Measurements from ENCODE around the gene SPDYE16.
"Not testable (repeated sequence)": the region's sequence is repeated elsewhere in the genome, so short reads cannot be mapped to it uniquely, and the experiment has no call there.

Gene SPDYE16

DNA sequence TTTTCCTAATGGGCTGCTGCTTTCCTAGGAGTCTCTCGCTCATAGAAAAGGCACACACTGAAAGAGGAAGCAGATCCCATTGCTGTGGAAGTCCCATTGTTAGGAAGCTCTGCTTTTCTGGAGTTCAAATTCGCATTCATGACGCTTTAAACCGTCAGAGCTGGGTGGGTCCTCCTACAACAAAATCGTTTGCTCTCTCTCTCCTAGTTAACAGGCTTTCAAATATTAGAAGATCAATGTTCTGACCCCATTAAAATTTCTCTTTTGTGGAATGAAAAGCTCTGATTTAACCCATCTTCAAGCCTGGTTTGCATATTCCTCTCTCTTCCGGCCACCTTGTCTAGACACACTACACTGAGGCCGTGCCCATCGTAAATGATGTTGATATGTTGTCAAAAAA, at the start of gene SPDYE16:
Gene SPDYE16, minus strand, starts transcription at position 101 of the 400 bp plus-strand sequence. CDS start 1,838 bp downstream, outside the sequence.
- not testable (repeated sequence) for DNase-seq

- not testable (repeated sequence) for DNase-seq
Observed at GRCh38 chr7:76592694-76593093, 49.6 kb upstream of the SPDYE16 start.

GRCh38 chr7:76591602-76592304, 48.7 kb upstream of the SPDYE16 start:
- not testable (repeated sequence) for DNase-seq

GRCh38 chr7:76591033-76591432, 47.9 kb upstream of the SPDYE16 start:
- DNase-seq: not testable (repeated sequence)

DNA sequence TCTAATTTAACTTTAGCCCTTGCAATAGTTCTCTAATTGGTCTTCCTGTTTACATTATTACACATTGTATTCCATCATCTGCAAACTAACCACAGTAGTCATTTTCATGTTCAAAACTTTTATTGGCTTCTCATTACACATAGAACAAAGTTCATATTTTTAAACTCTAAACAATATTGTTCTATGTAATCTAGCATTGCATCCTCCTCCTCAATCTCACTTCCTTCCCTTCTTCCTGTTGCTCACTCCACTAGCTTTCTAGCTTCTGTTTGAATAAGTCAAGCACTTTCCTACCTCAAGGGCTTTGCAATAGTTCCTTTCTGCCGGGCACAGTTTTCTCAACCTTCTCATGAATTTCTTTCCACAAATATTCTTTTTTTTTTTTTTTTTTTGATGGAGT, 45.5 kb upstream of the SPDYE16 start:
- DNase-seq: not testable (repeated sequence)

- not testable (repeated sequence) for DNase-seq
Observed at GRCh38 chr7:76586585-76587315, 43.7 kb upstream of the SPDYE16 start.

DNA sequence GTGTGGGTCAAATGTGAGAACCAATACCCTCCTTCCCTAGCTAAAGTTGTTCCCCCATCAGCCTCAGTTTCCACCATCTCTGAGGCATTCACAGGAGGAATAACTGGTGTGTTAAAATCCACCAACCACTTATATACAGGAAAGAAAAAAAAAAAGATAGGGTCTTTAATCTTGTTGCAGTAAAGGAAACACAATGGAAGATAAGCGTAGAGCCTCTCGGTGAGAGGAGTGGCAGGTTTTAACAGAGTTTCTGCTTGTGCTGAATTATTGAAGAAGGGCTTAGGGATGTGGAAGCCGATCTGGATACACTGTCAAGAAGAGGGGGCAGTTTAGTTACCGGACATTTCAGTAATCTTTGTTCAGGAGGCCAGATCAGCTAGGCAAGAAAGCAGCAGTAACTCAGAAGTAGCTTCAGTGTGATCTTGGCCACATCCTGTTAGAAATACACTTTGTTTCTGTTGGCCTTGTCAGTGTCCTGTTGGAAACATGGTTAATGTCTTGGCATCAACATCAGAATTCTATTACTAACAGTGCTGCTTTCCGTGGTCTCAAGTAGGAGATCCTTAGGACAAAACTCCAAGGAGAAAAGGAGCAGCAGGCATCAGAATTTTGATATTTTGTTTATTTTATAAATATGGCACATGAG, 40.7 kb upstream of the SPDYE16 start:
- DNase-seq: not testable (repeated sequence)

- DNase-seq: peak in 1 of 2 experiments; percentile 51
Observed at GRCh38 chr7:76582848-76583631, 39.9 kb upstream of the SPDYE16 start.

- peak in 1 of 2 experiments; percentile 6 for DNase-seq
Observed at GRCh38 chr7:76575919-76576655, 33.0 kb upstream of the SPDYE16 start.

DNA sequence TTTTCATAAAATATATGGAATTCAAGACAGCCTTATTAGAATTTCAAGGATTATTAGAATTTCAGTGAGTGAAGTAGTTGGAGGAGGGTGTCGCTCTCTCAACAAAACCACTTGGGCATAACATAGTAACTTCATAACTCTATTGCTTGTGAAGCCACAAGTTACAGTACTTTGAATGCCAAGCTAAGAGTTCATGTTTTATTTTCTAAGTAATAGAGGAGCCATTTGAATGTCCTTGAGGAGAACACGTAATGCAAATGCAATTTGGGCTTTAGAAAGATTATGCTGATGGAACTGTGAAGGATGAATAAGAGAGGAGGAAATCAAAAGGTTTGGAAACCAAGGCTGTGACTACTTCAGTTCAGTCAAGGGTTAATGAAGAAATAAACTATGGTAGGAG, 32.3 kb upstream of the SPDYE16 start:
- DNase-seq: not testable (repeated sequence)

GRCh38 chr7:76572296-76572695, 29.2 kb upstream of the SPDYE16 start:
- not testable (repeated sequence) for DNase-seq

DNA sequence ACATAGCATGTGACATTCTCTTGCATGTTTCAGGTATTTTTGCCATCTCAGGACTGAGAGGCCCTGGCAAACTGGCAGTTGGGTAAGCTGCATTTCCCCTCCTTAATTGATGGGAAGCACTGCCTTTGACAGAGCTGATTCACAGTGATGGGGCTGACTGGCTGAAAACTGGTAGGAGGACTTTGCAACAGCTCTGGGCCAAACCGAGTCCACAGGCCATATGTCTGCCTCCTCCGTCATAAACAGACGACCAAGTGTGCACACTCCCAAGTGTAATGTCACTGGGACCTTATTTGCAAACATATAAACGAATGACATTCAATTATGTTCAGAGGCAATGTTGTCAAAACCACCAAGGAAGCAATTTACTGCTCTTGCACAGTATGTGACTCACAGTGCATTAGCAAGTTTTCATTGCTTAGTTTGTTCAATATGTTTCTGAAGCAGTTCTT, 27.3 kb upstream of the SPDYE16 start:
- not testable (repeated sequence) for DNase-seq

DNA sequence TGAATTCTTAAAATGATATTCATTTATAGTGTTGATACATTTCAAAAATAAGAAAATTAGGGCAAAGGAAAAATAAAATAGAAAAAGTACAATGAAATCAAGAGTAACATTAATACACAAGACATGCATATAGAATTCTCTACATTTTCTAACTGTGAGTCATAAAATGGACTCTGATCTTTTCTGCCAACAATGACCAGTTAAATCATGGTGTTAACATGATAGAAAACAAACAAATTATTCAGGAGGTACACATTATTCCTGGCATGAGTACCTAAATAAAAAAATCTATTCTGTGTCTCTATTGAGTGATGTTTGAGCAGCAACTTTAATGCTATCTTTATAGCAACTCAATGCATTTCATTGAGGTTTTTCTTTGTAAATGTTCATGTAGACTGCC, 25.6 kb upstream of the SPDYE16 start:
- DNase-seq: not testable (repeated sequence)

- not testable (repeated sequence) for DNase-seq
Observed at GRCh38 chr7:76567753-76568152, 24.7 kb upstream of the SPDYE16 start.

- DNase-seq: not testable (repeated sequence)
Observed at GRCh38 chr7:76567311-76567710, 24.2 kb upstream of the SPDYE16 start.

DNA sequence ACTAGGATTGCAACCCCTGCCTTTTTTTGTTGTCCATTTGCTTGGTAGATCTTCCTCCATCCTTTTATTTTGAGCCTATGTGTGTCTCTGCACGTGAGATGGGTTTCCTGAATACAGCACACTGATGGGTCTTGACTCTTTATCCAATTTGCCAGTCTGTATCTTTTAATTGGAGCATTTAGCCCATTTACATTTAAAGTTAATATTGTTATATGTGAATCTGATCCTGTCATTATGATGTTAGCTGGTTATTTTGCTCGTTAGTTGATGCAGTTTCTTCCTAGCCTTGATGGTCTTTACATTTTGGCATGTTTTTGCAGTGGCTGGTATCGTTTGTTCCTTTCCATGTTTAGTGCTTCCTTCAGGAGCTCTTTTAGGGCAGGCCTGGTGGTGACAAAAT, 21.9 kb upstream of the SPDYE16 start:
- DNase-seq: not testable (repeated sequence)

DNA sequence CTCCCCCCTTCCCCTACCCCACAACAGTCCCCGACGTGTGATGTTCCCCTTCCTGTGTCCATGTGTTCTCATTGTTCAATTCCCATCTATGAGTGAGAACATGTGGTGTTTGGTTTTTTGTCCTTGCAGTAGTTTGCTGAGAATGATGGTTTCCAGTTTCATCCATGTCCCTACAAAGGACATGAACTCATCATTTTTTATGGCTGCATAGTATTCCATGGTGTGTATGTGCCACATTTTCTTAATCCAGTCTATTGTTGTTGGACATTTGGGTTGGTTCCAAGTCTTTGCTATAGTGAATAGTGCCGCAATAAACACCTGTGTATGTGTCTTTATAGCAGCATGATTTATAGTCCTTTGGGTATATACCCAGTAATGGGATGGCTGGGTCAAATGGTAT, 18.2 kb upstream of the SPDYE16 start:
- not testable (repeated sequence) for DNase-seq

DNA sequence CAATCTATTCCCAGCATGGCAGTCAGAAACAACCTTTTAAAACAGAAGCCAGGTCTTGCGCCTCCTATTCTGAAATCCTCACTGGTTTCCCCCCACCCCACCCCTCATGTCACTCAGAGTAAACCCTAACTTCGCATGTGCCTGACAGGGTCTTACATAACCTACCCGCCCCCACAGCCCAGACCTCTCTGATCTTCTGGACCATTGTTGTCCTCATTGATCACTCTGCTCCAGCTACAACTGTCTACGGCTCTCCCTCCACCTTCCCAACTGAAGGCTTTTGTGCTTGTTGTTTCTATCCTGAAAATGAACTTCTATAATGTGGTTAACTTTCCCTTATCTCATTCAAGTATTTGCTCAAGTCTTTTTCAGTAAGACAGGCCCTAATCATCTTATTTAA, 17.1 kb upstream of the SPDYE16 start:
- not testable (repeated sequence) for DNase-seq

DNA sequence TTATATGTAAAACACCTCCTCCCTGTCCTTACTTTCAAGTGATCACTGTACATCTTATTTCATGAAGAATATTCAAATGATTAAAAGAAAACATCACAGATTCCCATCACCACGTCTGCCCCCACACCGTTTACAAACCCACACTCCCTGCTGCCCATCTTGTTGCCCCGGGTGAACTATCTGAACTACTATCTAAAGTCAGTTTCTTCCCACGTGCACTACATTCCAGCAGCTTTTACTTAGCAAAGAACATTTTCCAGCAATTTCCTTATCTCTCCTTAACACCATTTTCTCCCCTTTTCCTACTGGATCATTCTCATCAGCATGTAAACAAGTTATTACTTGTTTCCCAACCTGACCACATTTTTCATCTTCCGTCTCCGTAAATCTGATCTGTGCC, 16.6 kb upstream of the SPDYE16 start:
- not testable (repeated sequence) for DNase-seq

- DNase-seq: not testable (repeated sequence)
Observed at GRCh38 chr7:76551992-76552391, 8.9 kb upstream of the SPDYE16 start.

- DNase-seq: not testable (repeated sequence)
Observed at GRCh38 chr7:76549855-76550248, 6.8 kb upstream of the SPDYE16 start.
